Heart left ventricle (tissue), 16 donors: ENCODE measurements around the gene IRX2. TPM values are rescaled to one million over a fixed set of nuclear protein-coding genes. Genes with fewer than 3 reads are reported as not detected.

Experiments used
- ATAC-seq, 4 donors: fragments of 200-7000 bp; cut with Tn5 transposase; one replicate each; pipeline ENCODE4 v1.9.1; 2020 to 2022; ENCODE audit warnings: moderate library complexity in 4 of 4, mild to moderate bottlenecking in 3 of 4, moderate number of reproducible peaks in 1 of 4
- DNase-seq, 5 donors: peaks; one replicate each; pipeline ENCODE4 v3.0.0-alpha.2; 2020
- H3K27ac ChIP-seq, 12 donors: fragments of 200-600 bp; sonication (generic) in 4 of 12; one replicate each; pipeline versions ENCODE4 v1.5.0 to v1.8.0; 2016 to 2022; ENCODE audit warnings: mild to moderate bottlenecking in 2 of 12
- H3K27me3 ChIP-seq, 9 donors: fragments of 200-600 bp; sonication (generic) in 2 of 9; one replicate each; pipeline versions ENCODE4 v1.5.1 to v1.8.0; 2016 to 2022; ENCODE audit warnings: mild to moderate bottlenecking in 3 of 9
- H3K36me3 ChIP-seq, 9 donors: fragments of 200-600 bp; sonication (generic) in 2 of 9; one replicate each; pipeline versions ENCODE4 v1.5.0 to v1.8.0; 2018 to 2022; ENCODE audit warnings: mild to moderate bottlenecking in 2 of 9
- H3K4me1 ChIP-seq, 12 donors: fragments of 200-600 bp; sonication (generic) in 4 of 12; one replicate each; pipeline versions ENCODE4 v1.5.0 to v1.8.0; 2016 to 2022; ENCODE audit warnings: mild to moderate bottlenecking in 3 of 12
- H3K4me3 ChIP-seq, 12 donors: fragments of 200-600 bp; sonication (generic) in 4 of 12; one replicate each; pipeline versions ENCODE4 v1.5.0 to v1.8.0; 2017 to 2022; ENCODE audit warnings: mild to moderate bottlenecking in 9 of 12, moderate library complexity in 4 of 12
- H3K9me3 ChIP-seq, 12 donors: fragments of 200-600 bp; sonication (generic) in 4 of 12; one replicate each; pipeline versions ENCODE4 v1.5.0 to v1.8.0; 2016 to 2022; ENCODE audit warnings: mild to moderate bottlenecking in 1 of 12
- POLR2A ChIP-seq, 2 donors: fragments of 450-650 bp; IDR thresholded peaks; one replicate each; pipeline ENCODE4 v1.6.1; 2017; ENCODE audit warnings: antibody characterized with exemption in 2 of 2, mild to moderate bottlenecking in 2 of 2, moderate library complexity in 2 of 2
- WGBS, 4 donors: extraction: QIAGEN DNeasy Blood & Tissue Kit in 2 of 4; methylation state at CpG; one replicate each; pipeline versions ENCODE4 v1.1.5 to v1.1.7; 2013 to 2018; 5-methylcytosine and 5-hydroxymethylcytosine counted together
- intact Hi-C, 10 donors: fragments of 100-400 bp; cut with DNase I; formaldehyde crosslinking; loops; one replicate each; pipeline versions ENCODE4 v1.11.1 to v1.14.2; 2022
- polyA plus RNA-seq, 2 donors: library from polyadenylated mRNA; stranded (reverse); fragments of 200-250 nt; gene quantifications; one replicate each; pipeline ENCODE4 v1.2.3, GENCODE V29; 2013
- total RNA-seq, 9 donors: library from RNA; depleted of rRNA in 2 of 9; stranded (reverse); fragments of >200 nt in 2 of 9; fragmentation: NEBNext Ultra II Directional in 3 of 9; extraction: Animal tissue kit (Norgen Biotek cat#: 25700) in 3 of 9; gene quantifications; one replicate each; pipeline versions ENCODE4 v1.1.0 to v1.2.4, GENCODE V29; 2016 to 2023
- TF ChIP-seq, protein P1 (sequence below), 12 donors: fragments of 200-600 bp; sonication (generic) in 4 of 12; IDR thresholded peaks; one replicate each; pipeline versions ENCODE4 v1.5.0 to v1.8.0; 2018 to 2022; ENCODE audit warnings: antibody characterized with exemption in 12 of 12, mild to moderate bottlenecking in 5 of 12
- donor health status: ischemic (EF 13 %, LVEDD 7.1; RV severe dilation, severe dysfunction).
- donor health status: healthy with polysubstance abuse.
- donor health status: DM: no; HTN: yes; CAD: no.
- donor health status: DM: no; HTN: no; CAD: no.
- donor health status: ischemic (EF 25% LVEDD 6.9; RV normal size, moderate dysfunction).
- donor health status: ischemic (EF 25% LVEDD 5.7; RV mildly dilated, moderate dysfunction).
- donor health status: healthy.
- donor health status: DM: yes; HTN: yes; CAD: no.
- donor health status: ischemic (EF 35%, LVEDD 5.7; RV mildly dilated, moderate dysfunction).
- donor health status: nonischemic (EF 11% LVEDD 7.7; RV severe dilation, severe dysfunction).
- donor health status: DM: yes; HTN: yes; CAD: no.
- donor health status: PGD.
- donor health status: ischemic (EF 29% LVEDD 5.4; RV normal size, mild dysfunction).
- donor health status: nonischemic (EF 23%, LVEDD 6.1; RV moderate dilation, normal function).

IRX2 gene
- total and polyA plus RNA-seq, 11 donors: 0.17 to 3.7 (median 0.86) TPM

DNA sequence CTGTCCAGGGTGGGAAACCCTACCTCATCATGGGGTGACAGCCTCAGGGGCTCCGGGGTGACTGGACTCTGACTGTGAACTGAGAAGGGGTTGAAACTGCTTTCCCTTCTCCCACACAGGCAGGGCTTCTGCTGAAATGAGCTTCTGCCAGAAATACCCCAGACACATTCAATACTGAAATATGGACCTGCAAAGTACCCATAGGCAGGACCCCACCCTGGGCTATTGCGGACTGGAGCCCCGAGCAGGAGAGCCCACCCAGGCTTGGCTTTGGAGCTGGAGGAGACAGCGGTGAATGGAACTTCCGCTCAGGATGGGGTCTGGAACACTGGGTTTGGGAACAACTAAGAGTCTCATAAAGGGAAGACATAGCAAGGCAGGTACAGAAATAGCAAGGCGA, 37.5 kb downstream of the IRX2 start:
- intact Hi-C loops: loop anchor here in 1 of 10 donors (5.0 kb wide), 1 partner anchor 1553 kb away; no protein-coding TSS in a partner anchor
- ATAC-seq: no peak
- H3K9me3 ChIP-seq: no peaks in the 10 kb centered on the region

GRCh38 chr5:2711446-2712425, 39.7 kb downstream of the IRX2 start:
- H3K36me3 ChIP-seq: no peaks in the 10 kb centered on the region
- DNase-seq (no peak), ATAC-seq (no peak)
- H3K9me3 ChIP-seq: no peaks in the 10 kb centered on the region
- no peak overlapping the region for H3K4me3 ChIP-seq
- WGBS, 4 donors: 77 to 83% (median 80%) methylated on average over 24 of the region's 24 CpGs
- no peak overlapping the region for H3K27ac ChIP-seq
- intact Hi-C loops: loop anchor here in 1 of 10 donors (5.0 kb wide), 1 partner anchor 1556 kb away; no protein-coding TSS in a partner anchor
- no peaks in the 10 kb centered on the region for H3K4me1 ChIP-seq
- no peak for TF ChIP-seq POLR2A (IDR thresholded peaks at IDR 0.05)
- TF ChIP-seq, protein P1, sequence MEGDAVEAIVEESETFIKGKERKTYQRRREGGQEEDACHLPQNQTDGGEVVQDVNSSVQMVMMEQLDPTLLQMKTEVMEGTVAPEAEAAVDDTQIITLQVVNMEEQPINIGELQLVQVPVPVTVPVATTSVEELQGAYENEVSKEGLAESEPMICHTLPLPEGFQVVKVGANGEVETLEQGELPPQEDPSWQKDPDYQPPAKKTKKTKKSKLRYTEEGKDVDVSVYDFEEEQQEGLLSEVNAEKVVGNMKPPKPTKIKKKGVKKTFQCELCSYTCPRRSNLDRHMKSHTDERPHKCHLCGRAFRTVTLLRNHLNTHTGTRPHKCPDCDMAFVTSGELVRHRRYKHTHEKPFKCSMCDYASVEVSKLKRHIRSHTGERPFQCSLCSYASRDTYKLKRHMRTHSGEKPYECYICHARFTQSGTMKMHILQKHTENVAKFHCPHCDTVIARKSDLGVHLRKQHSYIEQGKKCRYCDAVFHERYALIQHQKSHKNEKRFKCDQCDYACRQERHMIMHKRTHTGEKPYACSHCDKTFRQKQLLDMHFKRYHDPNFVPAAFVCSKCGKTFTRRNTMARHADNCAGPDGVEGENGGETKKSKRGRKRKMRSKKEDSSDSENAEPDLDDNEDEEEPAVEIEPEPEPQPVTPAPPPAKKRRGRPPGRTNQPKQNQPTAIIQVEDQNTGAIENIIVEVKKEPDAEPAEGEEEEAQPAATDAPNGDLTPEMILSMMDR (IDR thresholded peaks at IDR 0.05): no peak
- peaks cover 0 to 23% (median 0%) of the 10 kb centered on the region in 9 donors for H3K27me3 ChIP-seq

More for the DNA sequence above, 37.5 kb downstream of the IRX2 start:
- no peaks in the 10 kb centered on the region for H3K36me3 ChIP-seq
- WGBS, 4 donors: 85 to 95% (median 88%) methylated on average over 6 of the region's 6 CpGs
- no peaks in the 10 kb centered on the region for H3K4me1 ChIP-seq
- peaks cover 0 to 23% (median 0%) of the 10 kb centered on the region in 9 donors for H3K27me3 ChIP-seq
- H3K4me3 ChIP-seq: no peak overlapping the region
- TF ChIP-seq POLR2A (IDR thresholded peaks at IDR 0.05): no peak
- TF ChIP-seq, protein P1 (IDR thresholded peaks at IDR 0.05): no peak
- DNase-seq: no peak
- no peak overlapping the region for H3K27ac ChIP-seq

- no peaks in the 10 kb centered on the region for H3K4me1 ChIP-seq
- H3K27ac ChIP-seq: no peak overlapping the region
- DNase-seq (no peak), ATAC-seq (no peak)
- H3K36me3 ChIP-seq: no peaks in the 10 kb centered on the region
- H3K9me3 ChIP-seq: no peaks in the 10 kb centered on the region
- 53 to 68% (median 61%) methylated on average over 3 of the region's 3 CpGs for whole genome bisulfite sequencing, 4 donors
- intact Hi-C loops: loop anchor here in 1 of 10 donors (5.0 kb wide), 1 partner anchor 1556 kb away; no protein-coding TSS in a partner anchor
- TF ChIP-seq, protein P1 (IDR thresholded peaks at IDR 0.05): peak in 1 of 12 donors; percentile 23
- TF ChIP-seq POLR2A (IDR thresholded peaks at IDR 0.05): no peak
- H3K4me3 ChIP-seq: no peak overlapping the region
- H3K27me3 ChIP-seq: peaks cover 0 to 27% (median 0%) of the 10 kb centered on the region in 9 donors
Measured at GRCh38 chr5:2710910-2711309, 40.6 kb downstream of the IRX2 start.
